Peyer's patch (tissue), 4 donors: Measurements from ENCODE around the gene NCOA7.

Source experiments
- POLR2A ChIP-seq, 2 donors: fragments of 450-650 bp; IDR thresholded peaks; one replicate each; pipeline ENCODE4 v1.5.1; 2017; ENCODE audit warnings: antibody characterized with exemption in 2 of 2, mild to moderate bottlenecking in 2 of 2, moderate library complexity in 2 of 2
- TF ChIP-seq, protein P1 (sequence below), 6 experiments: fragments of 450-650 bp in 4 of 6; fragments of 200-600 bp in 2 of 6; sonication (generic) in 1 of 6; IDR thresholded peaks; one replicate each; pipeline ENCODE4 v1.5.1; 2017 to 2019; ENCODE audit warnings: antibody characterized with exemption in 6 of 6, mild to moderate bottlenecking in 3 of 6, moderate library complexity in 1 of 6

- TF ChIP-seq, protein P1, sequence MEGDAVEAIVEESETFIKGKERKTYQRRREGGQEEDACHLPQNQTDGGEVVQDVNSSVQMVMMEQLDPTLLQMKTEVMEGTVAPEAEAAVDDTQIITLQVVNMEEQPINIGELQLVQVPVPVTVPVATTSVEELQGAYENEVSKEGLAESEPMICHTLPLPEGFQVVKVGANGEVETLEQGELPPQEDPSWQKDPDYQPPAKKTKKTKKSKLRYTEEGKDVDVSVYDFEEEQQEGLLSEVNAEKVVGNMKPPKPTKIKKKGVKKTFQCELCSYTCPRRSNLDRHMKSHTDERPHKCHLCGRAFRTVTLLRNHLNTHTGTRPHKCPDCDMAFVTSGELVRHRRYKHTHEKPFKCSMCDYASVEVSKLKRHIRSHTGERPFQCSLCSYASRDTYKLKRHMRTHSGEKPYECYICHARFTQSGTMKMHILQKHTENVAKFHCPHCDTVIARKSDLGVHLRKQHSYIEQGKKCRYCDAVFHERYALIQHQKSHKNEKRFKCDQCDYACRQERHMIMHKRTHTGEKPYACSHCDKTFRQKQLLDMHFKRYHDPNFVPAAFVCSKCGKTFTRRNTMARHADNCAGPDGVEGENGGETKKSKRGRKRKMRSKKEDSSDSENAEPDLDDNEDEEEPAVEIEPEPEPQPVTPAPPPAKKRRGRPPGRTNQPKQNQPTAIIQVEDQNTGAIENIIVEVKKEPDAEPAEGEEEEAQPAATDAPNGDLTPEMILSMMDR (IDR thresholded peaks at IDR 0.05): no peak
- TF ChIP-seq POLR2A (IDR thresholded peaks at IDR 0.05): no peak
These were observed 2.5 kb downstream of the NCOA7 start for GRCh38 chr6:125793280-125793679.
